Tibial nerve (tissue), 4 donors: Measurements from ENCODE around the gene BOD1L1. TPM values are rescaled to one million over a fixed set of nuclear protein-coding genes. Genes with fewer than 3 reads are reported as not detected.

Source experiments
- DNase-seq, 2 donors: peaks; one replicate each; pipeline ENCODE4 v3.0.0-alpha.2; 2019; ENCODE audit warnings: low spot score in 2 of 2
- H3K27ac ChIP-seq, 4 donors: fragments of 200-600 bp; sonication (generic) in 3 of 4; one replicate each; pipeline ENCODE4 v1.5.1; 2017 to 2019; ENCODE audit warnings: mild to moderate bottlenecking in 1 of 4
- H3K27me3 ChIP-seq, 2 donors: fragments of 200-600 bp; sonication (generic) in 1 of 2; one replicate each; pipeline versions ENCODE4 v1.5.1 to v1.6.0; 2017 to 2019
- H3K36me3 ChIP-seq, 3 donors: fragments of 200-600 bp; sonication (generic); one replicate each; pipeline ENCODE4 v1.5.1; 2018 to 2019
- H3K4me1 ChIP-seq, 4 donors: fragments of 200-600 bp; sonication (generic) in 3 of 4; one replicate each; pipeline ENCODE4 v1.5.1; 2017 to 2019
- H3K4me3 ChIP-seq, 4 donors: fragments of 200-600 bp; sonication (generic) in 3 of 4; one replicate each; pipeline ENCODE4 v1.5.1; 2017 to 2019; ENCODE audit warnings: mild to moderate bottlenecking in 1 of 4, moderate library complexity in 1 of 4
- H3K9me3 ChIP-seq, 4 donors: fragments of 200-600 bp; sonication (generic) in 3 of 4; one replicate each; pipeline ENCODE4 v1.5.1; 2017 to 2019
- EP300 ChIP-seq, 2 donors: sonication (generic); formaldehyde crosslinking; IDR thresholded peaks; one replicate each; pipeline ENCODE4 v1.6.1; 2017; ENCODE audit warnings: antibody characterized with exemption in 2 of 2, mild to moderate bottlenecking in 1 of 2
- POLR2A ChIP-seq, 2 donors: fragments of 450-650 bp; IDR thresholded peaks; one replicate each; pipeline ENCODE4 v1.6.1; 2017; ENCODE audit warnings: antibody characterized with exemption in 2 of 2, mild to moderate bottlenecking in 2 of 2, moderate library complexity in 2 of 2
- WGBS, 2 donors: methylation state at CpG; one replicate each; pipeline ENCODE4 v1.1.5; 2018; 5-methylcytosine and 5-hydroxymethylcytosine counted together
- total RNA-seq, 4 donors: library from RNA; depleted of rRNA; stranded (reverse); fragments of >200 nt; gene quantifications; one replicate each; pipeline ENCODE4 v1.1.0, GENCODE V29; 2016
- TF ChIP-seq, protein P1 (sequence below), 5 experiments: fragments of 200-600 bp in 3 of 5; fragments of 450-650 bp in 2 of 5; sonication (generic) in 3 of 5; IDR thresholded peaks; one replicate each; pipeline ENCODE4 v1.5.1; 2016 to 2019; ENCODE audit warnings: antibody characterized with exemption in 5 of 5, mild to moderate bottlenecking in 3 of 5, moderate library complexity in 2 of 5

The BOD1L1 gene
- total RNA-seq, 4 donors from 2014 or later = 41.5 to 53.8 (median 47.8) TPM

DNA sequence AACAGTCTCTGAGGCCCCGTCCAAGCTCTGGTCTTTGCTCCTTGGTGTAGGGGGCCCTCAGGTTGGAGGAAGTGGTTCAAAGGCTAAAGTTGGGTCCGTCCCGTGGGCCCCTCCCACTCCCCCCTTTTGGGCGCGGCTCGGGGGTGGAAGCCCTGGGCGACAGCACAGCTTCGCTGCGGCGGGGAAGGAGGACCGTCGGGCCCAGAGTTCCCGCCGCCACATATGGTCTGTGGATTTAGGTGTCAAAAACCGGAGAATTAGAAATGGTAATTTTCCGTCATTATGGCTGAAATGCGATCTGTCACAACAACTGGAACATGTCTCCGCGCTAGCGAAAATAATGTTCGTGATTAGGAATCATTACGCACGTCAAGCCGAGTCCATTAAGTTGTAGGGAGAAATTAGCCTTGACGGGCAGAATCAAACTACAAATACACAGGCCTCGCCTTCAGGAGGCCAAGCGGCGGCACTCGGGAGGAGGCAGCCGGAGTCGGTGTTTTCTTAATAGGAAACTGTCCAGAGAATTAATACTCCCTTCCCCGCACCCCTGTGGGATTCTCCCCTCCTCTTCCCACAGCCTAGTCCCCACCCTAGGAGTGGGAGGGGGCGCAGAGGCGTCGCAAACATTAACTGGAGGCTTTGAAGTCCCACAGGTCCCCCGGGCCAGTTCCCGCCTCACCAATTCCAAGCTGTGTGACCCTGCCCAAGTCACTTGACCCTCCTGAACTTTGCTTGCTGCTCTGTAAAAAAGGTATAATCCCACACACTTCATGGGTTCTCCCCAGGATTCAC is 98.2 kb downstream of the BOD1L1 start:
- TF ChIP-seq, protein P1, sequence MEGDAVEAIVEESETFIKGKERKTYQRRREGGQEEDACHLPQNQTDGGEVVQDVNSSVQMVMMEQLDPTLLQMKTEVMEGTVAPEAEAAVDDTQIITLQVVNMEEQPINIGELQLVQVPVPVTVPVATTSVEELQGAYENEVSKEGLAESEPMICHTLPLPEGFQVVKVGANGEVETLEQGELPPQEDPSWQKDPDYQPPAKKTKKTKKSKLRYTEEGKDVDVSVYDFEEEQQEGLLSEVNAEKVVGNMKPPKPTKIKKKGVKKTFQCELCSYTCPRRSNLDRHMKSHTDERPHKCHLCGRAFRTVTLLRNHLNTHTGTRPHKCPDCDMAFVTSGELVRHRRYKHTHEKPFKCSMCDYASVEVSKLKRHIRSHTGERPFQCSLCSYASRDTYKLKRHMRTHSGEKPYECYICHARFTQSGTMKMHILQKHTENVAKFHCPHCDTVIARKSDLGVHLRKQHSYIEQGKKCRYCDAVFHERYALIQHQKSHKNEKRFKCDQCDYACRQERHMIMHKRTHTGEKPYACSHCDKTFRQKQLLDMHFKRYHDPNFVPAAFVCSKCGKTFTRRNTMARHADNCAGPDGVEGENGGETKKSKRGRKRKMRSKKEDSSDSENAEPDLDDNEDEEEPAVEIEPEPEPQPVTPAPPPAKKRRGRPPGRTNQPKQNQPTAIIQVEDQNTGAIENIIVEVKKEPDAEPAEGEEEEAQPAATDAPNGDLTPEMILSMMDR (IDR thresholded peaks at IDR 0.05) = no peak
- no peak for TF ChIP-seq POLR2A (IDR thresholded peaks at IDR 0.05)
- no peak for TF ChIP-seq EP300 (IDR thresholded peaks at IDR 0.05)
- no peak for DNase-seq
- Histone ChIP-seq H3K4me3 (no peak overlapping the region), H3K4me1 (peaks cover 0 to 39% (median 0%) of the 10 kb centered on the region in 4 donors), H3K36me3 (peaks cover 0 to under 1% (median 0%) of the 10 kb centered on the region in 3 donors), H3K9me3 (peaks cover 0 to 13% (median 5%) of the 10 kb centered on the region in 4 donors), H3K27me3 (peaks cover 6 to 100% of the 10 kb centered on the region in 2 donors), H3K27ac (no peak overlapping the region)
- WGBS, 2 donors = 7 to 15% methylated on average over 35 to 37 of the region's 37 CpGs

DNA sequence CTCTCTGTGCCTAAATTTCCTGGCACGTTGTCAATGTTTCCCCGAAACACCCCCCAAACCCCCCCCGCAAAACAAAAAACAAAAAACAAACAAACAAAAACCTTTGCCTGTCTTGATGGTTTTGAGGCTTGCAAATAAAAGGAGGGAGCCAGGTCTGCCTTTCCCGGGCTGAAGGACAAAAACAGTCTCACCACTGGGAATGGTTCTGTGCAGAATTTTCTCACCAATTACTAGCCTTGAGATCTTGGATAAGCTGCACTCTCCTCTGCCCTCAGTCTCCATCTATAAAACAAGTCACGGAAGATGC is 98.8 kb downstream of the BOD1L1 start:
- Histone ChIP-seq H3K27me3 (peaks cover 6 to 100% of the 10 kb centered on the region in 2 donors), H3K27ac (no peak overlapping the region), H3K4me1 (peaks cover 0 to 36% (median 0%) of the 10 kb centered on the region in 4 donors), H3K9me3 (peaks cover 0 to 19% (median 8%) of the 10 kb centered on the region in 4 donors), H3K36me3 (peaks cover 0 to 6% (median 0%) of the 10 kb centered on the region in 3 donors), H3K4me3 (no peak overlapping the region)
- DNase-seq = no peak
- TF ChIP-seq EP300 (IDR thresholded peaks at IDR 0.05) (no peak), POLR2A (IDR thresholded peaks at IDR 0.05) (no peak)
- TF ChIP-seq, protein P1 (IDR thresholded peaks at IDR 0.05) = no peak
- WGBS, 2 donors = 5 to 7% methylated on average over 5 of the region's 5 CpGs

DNA sequence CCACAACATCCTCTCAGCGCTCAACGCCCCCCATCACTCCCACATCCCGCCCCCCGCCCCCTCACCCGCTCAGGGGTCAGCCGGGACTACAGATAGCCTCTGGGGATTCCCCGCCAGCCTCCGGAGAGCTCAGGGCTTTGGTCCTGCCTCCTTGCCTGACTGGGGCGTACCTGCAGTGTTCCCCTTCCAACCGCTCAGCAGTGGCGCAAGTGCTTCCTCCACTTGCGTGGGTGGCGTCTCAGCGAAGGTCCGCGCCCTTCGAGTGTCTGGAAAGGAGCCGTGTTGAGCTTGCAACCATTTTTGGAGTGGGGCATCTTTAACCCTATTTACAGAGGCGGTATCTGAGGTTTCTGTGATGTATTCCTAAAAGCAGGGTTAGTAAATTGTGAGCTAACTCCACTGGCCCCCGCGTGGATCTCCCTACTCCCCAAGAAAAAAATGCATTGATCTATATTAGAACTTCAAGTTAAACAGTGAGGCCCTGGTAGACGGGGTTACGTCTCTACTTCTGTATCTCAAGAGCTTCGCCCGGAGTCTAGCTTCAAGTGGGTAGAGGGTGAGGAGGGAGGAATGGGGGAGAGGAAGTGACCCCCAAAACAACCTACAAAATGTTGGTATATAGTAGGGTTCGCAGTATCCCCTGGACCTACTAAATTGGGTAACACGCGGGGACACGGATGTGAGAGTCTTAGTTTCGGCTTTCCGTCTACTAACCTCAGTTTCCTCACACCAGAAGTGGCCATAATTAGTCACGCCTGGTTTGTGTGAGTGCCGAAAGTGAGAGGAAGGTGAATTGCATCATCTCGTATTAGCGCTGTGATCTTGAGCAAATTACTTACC is 99.3 kb downstream of the BOD1L1 start:
- Histone ChIP-seq H3K27me3 (peaks cover 6 to 100% of the 10 kb centered on the region in 2 donors), H3K4me1 (peaks cover 0 to 40% (median 0%) of the 10 kb centered on the region in 4 donors), H3K4me3 (no peak overlapping the region), H3K27ac (no peak overlapping the region), H3K36me3 (peaks cover 0 to 8% (median 0%) of the 10 kb centered on the region in 3 donors), H3K9me3 (peaks cover 0 to 23% (median 8%) of the 10 kb centered on the region in 4 donors)
- 5 to 9% methylated on average over 27 to 28 of the region's 35 CpGs for WGBS, 2 donors
- DNase-seq = no peak
- no peak for TF ChIP-seq POLR2A (IDR thresholded peaks at IDR 0.05)
- TF ChIP-seq EP300 (IDR thresholded peaks at IDR 0.05) = no peak
- TF ChIP-seq, protein P1 (IDR thresholded peaks at IDR 0.05) = no peak

DNA sequence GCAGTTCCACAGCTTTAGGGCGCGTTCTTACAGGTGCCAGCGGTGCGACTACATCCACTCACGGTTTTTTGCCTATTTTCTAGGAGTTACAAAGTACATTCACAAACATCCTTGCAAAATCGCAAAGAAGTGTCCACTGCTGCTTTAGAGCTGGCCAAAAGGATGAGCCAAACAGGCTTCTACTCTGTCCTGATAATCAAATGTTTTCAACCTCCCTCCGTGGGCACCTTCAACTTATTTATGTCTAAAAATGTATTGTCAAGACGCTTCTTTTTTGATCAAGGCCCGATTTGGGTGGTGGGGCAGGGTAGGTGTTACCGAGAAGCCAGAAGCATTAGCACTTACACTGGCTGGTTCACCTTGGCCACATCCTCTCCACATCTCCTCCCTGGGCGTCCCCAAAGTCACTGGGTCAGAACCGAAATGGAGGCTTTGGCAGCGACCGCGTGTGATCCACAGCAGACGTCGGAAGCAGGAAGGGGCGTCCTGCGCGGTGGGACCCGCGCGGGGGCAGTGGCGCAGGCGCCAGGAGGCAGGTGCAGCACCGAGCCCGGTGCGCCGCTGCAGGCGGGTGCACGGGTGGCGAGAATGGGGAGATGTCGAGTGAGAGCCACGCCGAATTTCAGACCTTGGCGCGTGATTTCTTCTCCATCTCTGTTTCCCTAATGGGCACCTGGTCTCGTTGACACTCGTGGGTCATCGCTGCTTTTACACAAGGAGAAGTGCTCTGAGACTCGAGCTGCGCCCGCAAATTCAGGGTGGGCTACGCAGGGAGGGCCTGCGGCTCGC is 100.1 kb downstream of the BOD1L1 start:
- WGBS, 2 donors = 5 to 8% methylated on average over 29 to 37 of the region's 46 CpGs
- Histone ChIP-seq H3K4me1 (peaks cover 0 to 48% (median 0%) of the 10 kb centered on the region in 4 donors), H3K9me3 (peaks cover 0 to 23% (median 8%) of the 10 kb centered on the region in 4 donors), H3K4me3 (no peak overlapping the region), H3K27me3 (peaks cover 6 to 100% of the 10 kb centered on the region in 2 donors), H3K36me3 (peaks cover 0 to 8% (median 0%) of the 10 kb centered on the region in 3 donors), H3K27ac (no peak overlapping the region)
- no peak for DNase-seq
- no peak for TF ChIP-seq EP300 (IDR thresholded peaks at IDR 0.05)
- TF ChIP-seq POLR2A (IDR thresholded peaks at IDR 0.05) = no peak
- TF ChIP-seq, protein P1 (IDR thresholded peaks at IDR 0.05) = no peak
